Right renal cortex interstitium (tissue), 3 donors: ENCODE measurements around the gene TPRG1. TPM values are rescaled to one million over a fixed set of nuclear protein-coding genes. Genes with fewer than 3 reads are reported as not detected.

Source experiments
- DNase-seq, 3 donors: peaks; one replicate each; pipeline ENCODE4 v3.0.0-alpha.2; 2013; ENCODE audit warnings: low read depth in 3 of 3, low spot score in 2 of 3
- polyA plus RNA-seq, 3 donors: library from polyadenylated mRNA; unstranded; fragments of 120-200 nt; gene quantifications; one replicate each; pipeline ENCODE4 v1.2.1, GENCODE V29; 2013; ENCODE audit not compliant: insufficient read length in 3 of 3

Gene TPRG1
- polyA plus RNA-seq, 3 donors = 0.40 to 1.2 (median 0.75) TPM

DNA sequence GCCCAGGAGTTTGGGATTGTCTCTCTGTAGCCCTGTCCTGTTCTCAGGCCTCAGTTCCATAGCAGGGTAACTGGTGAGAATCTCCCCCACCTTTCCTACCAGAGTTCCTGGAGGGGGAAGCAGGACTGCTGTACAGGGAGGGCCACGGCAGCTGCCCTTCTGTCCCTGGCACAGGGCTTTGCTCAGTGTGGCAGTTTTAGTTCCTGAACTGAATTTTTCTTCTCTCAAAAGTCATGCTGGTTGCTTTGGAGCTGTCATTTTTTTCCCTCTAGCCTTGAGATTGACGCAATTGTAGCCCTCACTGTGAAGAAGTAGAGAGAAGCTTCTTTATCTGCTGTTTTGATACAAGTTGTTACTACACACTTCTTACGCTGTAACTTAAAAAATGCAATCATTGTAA, 55.5 kb downstream of the TPRG1 start:
- DNase-seq = no peak

DNA sequence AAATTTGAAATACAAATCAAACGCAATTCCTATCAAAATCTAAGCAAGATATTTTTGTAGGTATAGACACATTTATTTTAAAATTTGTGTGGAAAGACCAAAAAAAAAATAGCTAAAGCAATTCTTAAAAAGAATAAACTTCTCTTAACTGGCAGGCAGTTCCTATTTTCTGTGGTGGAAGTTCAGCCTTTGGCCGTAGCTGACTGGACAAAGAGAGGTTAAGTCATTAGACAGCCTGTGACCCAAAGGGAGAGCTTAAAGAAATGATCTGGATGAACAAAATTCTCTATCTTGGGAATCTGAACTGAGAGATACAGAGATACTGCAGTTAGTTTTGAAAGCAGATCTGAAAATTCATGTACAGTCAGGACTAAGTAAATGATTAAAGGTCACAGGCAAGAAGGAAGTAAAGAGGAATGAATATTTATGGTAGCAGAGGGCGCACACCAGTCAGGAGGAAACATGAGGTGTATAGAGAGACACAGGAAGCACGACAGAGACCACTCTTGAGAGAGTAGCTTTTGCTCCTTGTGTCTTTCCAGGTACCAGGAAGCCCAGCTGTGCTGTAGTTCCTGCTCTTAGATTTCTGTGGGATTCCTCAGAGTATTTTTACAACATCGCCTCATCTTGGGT, 57.5 kb downstream of the TPRG1 start:
- DNase-seq = no peak

DNA sequence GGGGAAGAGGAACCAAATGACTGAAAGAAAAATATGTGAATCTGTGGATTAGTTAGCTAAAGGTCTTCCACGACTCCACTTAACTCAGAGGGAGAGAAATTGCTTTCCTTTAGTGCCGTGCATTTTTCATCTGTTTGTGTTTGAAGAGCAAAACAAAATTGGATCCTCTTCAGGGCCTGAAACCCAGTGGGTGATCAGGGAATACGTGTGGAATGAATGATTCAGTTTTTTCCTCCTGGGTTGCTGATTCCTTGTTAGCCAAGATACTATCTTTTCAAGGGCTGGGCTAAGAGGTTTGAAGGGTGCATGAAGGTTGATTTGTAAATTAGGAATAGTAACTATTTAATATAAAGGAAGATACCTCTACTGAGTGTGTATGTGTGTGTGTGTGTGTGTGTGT, 61.0 kb downstream of the TPRG1 start:
- DNase-seq = no peak

DNA sequence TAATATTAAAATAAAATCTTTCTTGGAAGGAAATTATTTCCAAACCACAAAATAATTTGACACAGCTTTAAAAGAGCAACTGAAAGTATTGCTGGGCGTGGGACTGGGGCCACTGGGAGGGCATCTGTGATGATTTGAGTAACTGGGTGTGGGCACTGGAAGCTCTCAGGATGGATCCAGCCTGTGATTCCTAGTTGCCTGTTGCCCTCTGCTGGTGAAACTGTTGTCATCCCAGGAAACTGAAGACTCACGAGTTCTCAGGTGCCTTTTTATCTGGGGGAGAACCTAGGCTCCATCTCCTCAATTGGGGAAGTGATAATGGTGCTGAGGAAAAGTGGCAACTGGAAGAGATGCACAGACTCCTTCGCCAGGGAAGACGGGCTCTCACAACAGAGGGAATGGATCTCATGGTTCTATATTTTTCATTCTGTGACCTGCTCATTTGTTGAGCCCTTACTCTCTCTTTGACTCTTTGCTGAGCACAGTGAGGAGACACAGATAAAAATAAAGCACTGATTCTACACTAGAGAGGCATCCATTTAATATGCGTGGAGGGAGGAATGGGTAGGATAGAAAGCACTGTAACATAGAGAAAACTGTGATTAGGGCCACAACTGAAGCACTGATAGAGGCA, 61.6 kb downstream of the TPRG1 start:
- peak in 1 of 3 donors; percentile 35 for DNase-seq

DNA sequence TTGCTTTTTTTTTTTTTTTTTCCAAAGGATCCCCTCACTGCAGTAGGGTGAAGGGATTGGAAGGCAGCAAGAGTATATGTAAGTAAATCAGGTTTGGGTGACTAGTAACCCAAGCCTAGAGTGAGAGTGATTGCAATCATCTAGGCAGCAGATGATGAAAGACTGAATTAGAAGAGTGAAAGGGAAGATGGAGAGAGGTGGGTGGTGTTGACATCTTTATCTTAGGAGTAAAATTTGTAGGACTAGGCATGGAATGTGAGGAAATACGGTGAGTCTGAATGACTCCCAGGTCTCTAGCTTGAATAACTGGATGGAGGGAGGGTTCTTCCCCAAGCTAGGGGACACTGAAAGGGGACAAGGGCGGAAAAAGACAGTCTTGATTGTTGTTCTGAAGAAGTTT, 63.4 kb downstream of the TPRG1 start:
- no peak for DNase-seq

DNA sequence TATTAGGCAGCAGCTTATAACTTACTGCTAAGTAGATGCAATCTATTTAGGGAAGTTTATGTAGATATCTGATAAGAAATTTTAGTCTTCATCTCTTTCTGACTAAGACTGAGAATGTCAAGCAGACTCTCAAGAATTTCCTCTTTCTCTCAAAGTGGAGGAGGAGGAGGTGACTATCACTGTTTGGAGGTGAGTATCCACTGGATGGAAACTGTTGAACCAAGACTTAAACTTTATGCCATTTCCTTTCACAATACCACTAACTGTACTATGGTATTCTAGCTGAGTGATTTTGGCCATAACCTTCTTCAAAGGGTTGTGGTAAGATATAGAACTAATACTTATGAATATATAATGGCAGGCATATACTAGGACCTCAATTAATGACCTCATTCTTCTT, 64.6 kb downstream of the TPRG1 start:
- no peak for DNase-seq

DNA sequence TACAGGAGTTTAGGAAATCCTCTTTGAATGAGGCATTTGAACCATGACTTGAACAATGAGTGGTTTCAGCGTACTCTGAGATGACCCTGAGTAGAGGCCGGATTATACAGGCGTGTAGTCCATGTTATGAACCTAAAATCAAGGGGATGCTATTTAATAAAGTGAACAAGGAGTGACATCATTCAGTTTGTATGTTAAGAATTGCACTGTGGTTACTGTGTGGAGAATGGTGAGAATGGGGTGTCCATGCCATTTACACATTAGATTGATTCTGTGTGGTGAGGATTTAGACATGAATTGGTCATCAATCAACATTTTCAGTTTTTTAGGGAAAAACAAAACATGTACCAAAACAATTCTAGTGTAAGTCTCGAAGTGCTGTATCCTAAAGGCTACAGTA, 65.8 kb downstream of the TPRG1 start:
- no peak for DNase-seq

DNA sequence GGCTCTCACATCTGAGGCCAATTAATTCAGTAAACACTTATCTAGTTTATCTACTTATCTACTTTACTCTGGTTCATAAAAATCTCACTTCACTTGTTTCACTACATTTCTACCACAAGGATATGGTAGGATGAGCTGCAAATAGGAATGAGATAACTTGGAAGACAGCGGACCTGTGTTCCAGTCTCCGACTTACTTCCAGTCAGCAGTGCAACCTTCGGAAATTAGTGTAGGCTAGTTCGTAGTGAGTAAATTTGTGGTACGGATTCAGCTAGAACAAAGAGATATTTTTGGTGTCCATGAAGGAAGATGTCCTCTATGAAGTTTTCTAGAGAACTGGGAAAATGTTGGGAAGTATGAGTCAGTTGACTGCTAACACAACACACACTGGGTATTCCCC, 66.3 kb downstream of the TPRG1 start:
- DNase-seq = no peak

DNA sequence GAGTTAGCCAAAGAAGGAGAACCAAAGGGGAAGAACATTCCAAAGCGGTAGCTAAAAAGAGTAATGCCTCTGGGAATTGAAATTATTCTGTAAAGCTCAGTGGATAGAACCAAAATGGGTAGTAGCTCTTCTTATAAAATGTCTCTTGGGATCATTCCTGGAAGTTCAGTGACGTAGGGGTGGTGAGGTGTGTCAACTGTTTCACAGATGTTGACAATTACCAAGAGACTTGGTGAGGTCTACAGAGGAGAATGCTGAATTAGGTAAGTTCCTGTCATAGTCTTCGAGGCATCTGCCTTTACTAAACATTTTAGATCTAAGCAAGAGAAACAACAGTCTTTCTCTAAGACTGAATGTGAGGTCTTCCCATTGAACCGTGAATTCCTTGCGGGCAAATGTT, 67.8 kb downstream of the TPRG1 start:
- DNase-seq = no peak

DNA sequence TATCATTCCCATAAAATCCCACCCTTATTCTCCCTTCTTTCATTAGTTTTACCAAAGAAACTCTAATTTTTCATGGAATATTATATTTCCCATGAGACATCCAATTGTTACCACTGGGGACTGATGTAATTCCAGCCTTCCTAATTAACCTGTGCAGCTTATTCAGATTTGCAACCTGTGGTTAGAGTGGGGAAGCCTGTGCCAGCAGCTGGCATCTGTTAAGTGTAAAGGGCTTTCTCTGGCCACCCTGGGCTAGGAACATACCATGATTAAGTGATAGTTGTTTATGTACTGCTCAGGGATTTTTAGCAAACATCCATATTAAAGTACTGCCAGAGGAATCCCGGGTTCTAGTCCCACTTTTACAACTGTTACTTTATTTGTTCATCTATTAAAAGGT, 78.2 kb downstream of the TPRG1 start:
- no peak for DNase-seq

DNA sequence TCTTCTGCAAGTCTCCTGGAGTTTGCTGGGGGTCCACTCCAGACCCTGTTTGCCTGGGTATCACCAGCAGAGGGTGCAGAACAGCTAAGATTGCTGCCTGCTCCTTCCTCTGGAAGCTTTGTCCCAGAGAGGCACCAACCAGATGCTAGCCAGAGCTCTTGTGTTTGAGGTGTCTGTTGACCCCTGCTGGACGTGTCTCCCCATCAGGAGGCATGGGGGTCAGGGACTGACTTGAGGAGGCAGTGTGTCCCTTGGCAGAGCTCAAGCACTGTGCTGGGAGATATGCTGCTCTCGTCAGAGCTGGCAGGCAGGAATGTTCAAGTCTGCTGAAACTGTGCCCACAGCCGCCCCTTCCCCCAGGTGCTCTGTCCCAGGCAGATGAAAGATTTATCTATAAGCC, 86.5 kb downstream of the TPRG1 start:
- no peak for DNase-seq

DNA sequence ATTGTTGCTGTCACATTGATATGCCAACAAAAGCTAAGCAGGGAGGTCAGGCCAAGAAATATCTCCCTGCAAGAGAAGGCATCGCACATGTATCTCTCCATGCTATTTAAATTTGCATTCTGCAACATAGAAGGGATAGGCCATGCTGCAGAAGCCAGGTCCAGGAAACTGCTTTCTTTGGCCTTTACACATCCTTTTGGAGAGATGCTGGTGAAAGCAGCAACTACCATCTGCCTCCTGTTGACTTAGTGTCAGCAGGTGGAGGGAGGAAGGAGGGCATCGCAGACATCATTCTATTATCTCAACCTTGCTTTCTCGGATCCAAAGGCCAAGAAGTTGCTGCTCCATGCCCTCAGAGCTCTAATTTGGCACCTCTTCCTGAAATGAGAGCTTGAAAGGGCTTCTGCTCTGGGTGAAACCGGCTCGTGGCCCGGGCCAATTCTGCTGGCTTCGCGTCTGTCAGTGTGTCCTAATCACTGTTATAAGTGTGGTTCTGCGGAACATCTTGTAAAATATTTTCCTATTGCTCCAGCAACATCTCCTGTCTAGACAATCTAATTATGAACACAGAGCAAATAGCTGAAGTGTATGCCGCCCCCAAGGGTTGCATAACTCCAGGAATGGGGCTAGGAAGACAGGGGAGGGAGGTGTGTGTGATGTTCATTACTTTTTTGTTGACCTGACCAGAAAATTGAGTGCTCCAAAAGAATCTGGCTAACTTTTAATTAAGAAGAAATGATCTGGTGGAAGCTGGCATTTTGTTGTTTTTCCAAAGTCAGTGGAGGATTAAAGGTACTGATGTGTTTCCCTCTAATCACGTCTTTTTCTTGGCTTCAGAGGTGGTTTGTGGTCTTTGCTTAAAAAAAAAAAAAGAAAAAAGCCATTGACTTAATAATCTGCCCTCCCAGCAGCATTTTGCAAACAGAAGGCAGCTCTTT, 89.1 kb downstream of the TPRG1 start:
- DNase-seq = no peak

DNA sequence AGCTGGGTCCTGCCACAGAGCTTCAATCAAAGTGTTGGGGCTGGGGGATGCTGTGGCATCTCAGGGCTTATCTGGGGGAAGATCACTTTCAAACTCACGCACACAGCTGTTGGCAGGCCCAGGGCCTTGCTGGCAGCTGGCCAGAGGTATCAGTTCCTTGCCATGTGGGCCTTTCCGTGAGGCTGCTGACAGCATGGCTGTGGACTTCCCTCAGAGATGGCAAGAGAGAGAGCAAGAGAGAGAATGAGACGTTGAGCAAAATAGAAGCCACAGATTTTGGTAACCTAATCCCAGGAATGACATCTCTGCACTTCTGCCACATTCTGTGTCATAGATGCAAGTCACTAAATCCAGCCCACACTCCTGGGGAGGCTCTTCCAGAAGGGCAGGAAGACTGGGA, 91.0 kb downstream of the TPRG1 start:
- DNase-seq = no peak

DNA sequence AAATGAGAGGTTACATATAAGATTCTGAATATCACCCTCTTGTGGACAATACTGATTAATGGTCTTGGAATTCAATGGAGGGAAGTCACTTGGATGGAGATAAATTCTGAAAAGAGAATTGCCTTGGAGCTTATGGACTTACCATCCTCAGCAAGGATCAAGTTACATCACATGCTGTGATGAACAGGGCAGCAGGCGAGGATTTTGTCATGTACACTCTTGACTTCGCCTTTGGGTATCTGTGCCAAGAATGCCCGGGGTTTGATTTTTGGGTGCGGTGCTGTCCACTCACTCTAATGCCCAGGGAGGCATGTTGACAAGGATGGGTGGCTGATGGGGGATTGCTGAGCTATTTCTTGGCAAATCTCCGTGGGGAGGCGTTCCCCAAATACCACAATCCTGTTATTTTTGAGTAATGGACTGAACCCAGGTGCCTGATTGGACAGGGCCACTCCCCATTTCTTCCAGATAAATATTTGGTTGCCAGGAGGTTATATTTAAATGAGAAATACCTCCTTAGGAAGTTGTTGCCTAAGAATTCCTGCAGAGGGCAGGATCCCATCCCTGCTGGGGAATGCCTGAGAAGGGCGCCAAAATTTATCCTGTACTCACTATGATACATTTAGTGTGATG, 96.3 kb downstream of the TPRG1 start:
- no peak for DNase-seq

DNA sequence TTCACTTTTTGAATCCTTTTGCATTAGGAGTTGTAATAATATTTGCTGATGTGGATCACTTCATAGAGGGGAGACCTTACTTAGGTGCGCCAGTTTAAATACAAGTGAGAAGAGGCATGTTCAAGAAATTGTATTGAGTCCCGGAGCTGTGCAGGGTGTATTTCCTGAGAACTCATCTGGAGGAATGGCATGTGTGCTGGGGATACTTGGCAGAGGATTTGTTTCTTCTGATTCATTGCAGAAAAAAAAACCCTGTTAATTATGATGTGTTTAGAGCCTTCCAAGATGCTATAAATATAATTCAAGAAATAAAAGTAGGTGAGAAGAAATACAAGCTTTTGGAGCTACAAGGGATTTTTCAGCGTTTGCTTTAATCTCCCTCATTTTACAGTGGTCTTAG, 97.6 kb downstream of the TPRG1 start:
- DNase-seq = no peak

DNA sequence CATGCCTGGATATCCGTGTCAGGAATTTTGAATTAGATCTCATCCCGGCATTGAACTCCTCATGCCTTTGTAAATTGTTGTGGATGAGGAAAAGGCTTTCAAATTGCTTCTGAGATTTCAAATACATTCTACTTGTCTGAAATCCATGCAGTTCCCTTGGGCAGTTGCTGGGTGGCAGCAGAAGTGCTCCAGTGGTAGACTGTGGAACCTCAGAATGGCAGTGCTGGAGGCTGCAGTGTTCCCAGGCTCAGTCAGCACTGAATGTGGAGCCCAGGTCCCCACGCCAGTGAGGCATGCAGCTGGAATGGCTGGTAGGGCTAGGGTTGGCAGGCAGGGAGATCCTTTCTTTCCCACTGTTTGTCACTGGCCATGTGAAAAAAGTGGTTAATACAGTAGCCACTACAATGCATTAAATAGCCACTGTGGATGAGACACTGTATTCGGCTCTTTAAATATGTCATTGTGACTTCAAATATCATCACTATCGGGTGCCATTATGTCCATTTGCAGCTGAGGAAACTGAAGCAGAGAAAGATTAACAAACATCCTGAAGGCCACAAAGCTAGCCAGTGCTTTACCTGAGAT, 98.6 kb downstream of the TPRG1 start:
- DNase-seq = no peak

DNA sequence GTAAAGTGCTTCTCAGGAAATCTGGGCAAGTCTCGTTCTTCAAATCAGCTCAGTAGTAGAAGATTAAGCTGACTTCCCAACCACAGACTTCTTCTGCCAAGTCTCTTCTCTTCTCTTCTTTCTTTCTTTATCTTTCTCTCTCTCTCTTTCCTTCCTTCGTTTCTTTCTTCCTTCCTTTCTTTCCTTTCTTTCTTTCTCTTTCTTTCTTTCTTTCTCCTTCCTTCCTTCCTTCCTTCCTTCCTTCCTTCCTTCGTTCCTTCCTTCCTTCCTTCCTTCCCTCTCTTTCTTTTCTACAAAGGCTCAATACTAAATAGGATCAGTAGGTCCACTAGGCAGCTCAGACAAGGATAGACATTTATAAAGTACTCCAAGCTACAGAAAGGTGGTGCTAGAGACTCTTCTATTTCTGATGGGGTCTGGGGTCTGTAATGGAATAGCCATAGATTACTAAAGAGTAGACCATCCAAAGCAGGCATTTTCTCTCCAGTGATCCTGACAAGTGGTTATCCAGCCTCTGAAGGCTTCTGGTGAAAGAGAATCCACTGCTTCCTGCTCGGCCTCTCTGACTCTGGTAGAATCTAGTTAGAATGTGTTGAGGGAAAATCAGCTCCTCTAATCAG, 100.8 kb downstream of the TPRG1 start:
- DNase-seq = no peak

DNA sequence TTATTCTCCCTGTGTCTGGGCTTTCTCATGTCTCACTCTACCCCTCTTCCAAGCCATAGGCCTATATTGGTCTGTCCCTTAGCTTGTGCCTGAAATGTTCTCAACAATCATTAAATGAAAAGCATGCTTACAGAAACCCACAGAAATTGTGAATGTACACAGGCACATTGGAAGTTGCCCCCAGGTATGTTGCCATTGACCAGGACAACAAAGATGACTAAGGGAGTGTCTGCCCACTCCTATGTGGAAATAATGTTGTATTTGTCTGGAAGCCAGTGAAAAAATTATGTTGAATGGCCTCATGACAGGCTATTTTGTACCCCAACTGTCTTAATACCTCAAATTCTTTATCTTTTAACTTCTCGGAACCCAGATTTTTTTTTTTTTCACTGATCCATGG, 102.0 kb downstream of the TPRG1 start:
- DNase-seq = no peak

DNA sequence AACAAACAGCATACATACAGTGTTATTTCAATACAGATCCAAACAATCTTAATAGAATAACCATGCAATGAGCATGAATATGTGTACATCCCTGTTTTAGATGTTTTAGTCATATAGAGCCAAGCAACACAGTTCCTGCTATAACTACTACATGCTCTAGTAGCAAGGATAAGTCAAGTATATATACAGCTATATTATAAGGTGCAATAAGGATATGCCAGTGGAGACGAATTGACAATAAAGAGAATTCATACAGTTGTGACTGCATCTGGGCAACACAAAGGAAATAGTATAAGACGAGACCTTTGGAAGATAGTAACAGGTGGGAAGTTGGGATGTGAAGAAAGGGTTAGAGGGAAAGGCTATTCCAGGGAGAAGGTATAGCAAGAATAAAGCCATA, 103.4 kb downstream of the TPRG1 start:
- no peak for DNase-seq

DNA sequence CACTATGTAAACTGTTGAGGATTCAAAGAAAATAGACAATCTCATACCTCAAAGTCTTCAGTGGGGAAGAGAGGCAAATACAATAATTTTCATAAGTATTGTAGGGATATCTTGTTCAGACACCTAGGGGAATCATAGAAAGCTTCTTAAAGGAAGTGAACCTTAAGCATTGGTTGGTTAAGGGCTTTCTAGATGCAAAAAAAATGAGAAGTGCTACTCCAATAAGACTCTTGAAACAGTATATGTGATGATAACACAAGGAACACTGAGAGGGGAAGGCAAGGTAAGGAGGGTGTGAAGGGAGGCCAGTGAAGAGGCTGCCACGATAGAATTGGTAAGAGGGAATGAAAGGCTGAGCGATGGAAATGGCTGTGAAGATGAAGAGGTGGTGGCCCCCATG, 104.1 kb downstream of the TPRG1 start:
- no peak for DNase-seq
